T-helper 17 cell (primary cell): ENCODE results near the gene SECISBP2. TPM values are rescaled to one million over a fixed set of nuclear protein-coding genes. Genes with fewer than 3 reads are reported as not detected.

Experiments
- ATAC-seq: fragments of 150-1000 bp; cut with Tn5 transposase; 2 replicates; pipeline ENCODE4 v1.10.0; 2021; ENCODE audit warnings: mild to moderate bottlenecking, moderate library complexity
- DNase-seq, 3 donors: peaks; one replicate each; pipeline versions ENCODE4 v3.0.0 to v3.0.0-alpha.2; 2020 to 2021
- H3K9me3 ChIP-seq: one replicate; pipeline ENCODE4 v1.7.0; 2013; ENCODE audit warnings: low read length, mild to moderate bottlenecking; ENCODE audit not compliant: control insufficient read depth, poor library complexity, severe bottlenecking
- H3K27ac Mint-ChIP-seq: one replicate; pipeline ENCODE4 v1.8.0; 2022; ENCODE audit warnings: mild to moderate bottlenecking, moderate library complexity, mixed read lengths
- H3K27me3 Mint-ChIP-seq: one replicate; pipeline ENCODE4 v1.8.0; 2022; ENCODE audit warnings: mixed read lengths
- H3K36me3 Mint-ChIP-seq: one replicate; pipeline ENCODE4 v1.8.0; 2022; ENCODE audit warnings: low read depth, mixed read lengths
- H3K4me1 Mint-ChIP-seq: one replicate; pipeline ENCODE4 v1.8.0; 2022; ENCODE audit warnings: mild to moderate bottlenecking, mixed read lengths
- H3K4me3 Mint-ChIP-seq: one replicate; pipeline ENCODE4 v1.8.0; 2022; ENCODE audit warnings: mild to moderate bottlenecking, moderate library complexity, mixed read lengths
- total RNA-seq, 4 donors: library from RNA in 2 of 4; stranded (reverse) in 2 of 4; gene quantifications; one replicate each; pipeline ENCODE4 v1.2.3 and lab custom pipeline; 2022 to 2026

SECISBP2 gene
- total RNA-seq, 2 donors from 2014 or later: 106 to 115 TPM

GRCh38 chr9:89388084-89388867 is 70.0 kb downstream of the SECISBP2 start:
- ATAC-seq: peak; percentile 27
- Mint-ChIP-seq H3K27me3 (no peaks in the 10 kb centered on the region), H3K27ac (peak overlapping the region; percentile 4), H3K36me3 (no peaks in the 10 kb centered on the region), H3K4me3 (no peak overlapping the region), H3K4me1 (peaks cover 2% of the 10 kb centered on the region)
- H3K9me3 ChIP-seq: no peaks in the 10 kb centered on the region
- DNase-seq: no peak

- no peaks in the 10 kb centered on the region for H3K9me3 ChIP-seq
- no peak for DNase-seq
- Mint-ChIP-seq H3K4me1 (peaks cover 4% of the 10 kb centered on the region), H3K27me3 (no peaks in the 10 kb centered on the region), H3K36me3 (peaks cover under 1% of the 10 kb centered on the region), H3K4me3 (no peak overlapping the region), H3K27ac (peak overlapping the region; percentile 4)
- ATAC-seq: no peak
Measured at GRCh38 chr9:89388868-89389177, 70.5 kb downstream of the SECISBP2 start.

DNA sequence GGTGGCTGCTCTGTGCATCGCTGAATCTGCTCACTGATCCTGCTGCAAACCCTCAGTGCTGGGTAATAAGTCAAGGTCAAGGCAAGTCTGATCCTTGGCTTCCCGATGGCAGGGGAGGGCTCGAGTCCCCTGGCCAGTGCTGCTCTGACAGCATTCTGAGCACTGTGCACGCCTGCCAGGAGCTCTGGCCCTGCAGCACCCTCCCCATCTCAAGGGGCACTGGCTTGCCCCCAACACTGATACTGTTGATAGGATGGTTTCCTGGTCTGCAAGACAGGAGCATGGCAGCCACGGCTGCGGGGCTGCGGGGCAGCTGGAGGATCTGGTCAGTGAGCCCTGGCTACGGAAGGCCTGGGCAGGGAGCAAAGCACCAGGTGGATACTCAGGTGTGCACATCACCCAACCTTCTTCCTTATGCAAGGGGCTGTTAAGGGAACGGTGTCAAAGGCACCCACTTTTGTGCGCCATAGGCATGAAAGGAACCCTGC is 71.8 kb downstream of the SECISBP2 start:
- Mint-ChIP-seq H3K4me3 (peak overlapping the region; percentile 49), H3K27ac (peak overlapping the region; percentile 3), H3K36me3 (peaks cover 6% of the 10 kb centered on the region), H3K4me1 (peaks cover 7% of the 10 kb centered on the region), H3K27me3 (no peaks in the 10 kb centered on the region)
- DNase-seq: no peak
- H3K9me3 ChIP-seq: no peaks in the 10 kb centered on the region
- no peak for ATAC-seq

- peaks cover 6% of the 10 kb centered on the region for H3K36me3 Mint-ChIP-seq
- no peaks in the 10 kb centered on the region for H3K9me3 ChIP-seq
- H3K27ac Mint-ChIP-seq: no peak overlapping the region
- ATAC-seq (no peak), DNase-seq (no peak)
- H3K4me1 Mint-ChIP-seq: peaks cover 7% of the 10 kb centered on the region
- no peaks in the 10 kb centered on the region for H3K27me3 Mint-ChIP-seq
- H3K4me3 Mint-ChIP-seq: peak overlapping the region; percentile 49
Measured at GRCh38 chr9:89390578-89391116, 72.3 kb downstream of the SECISBP2 start.

- ATAC-seq: no peak
- Mint-ChIP-seq H3K27me3 (no peaks in the 10 kb centered on the region), H3K36me3 (peaks cover 6% of the 10 kb centered on the region), H3K4me3 (no peak overlapping the region), H3K4me1 (peaks cover 7% of the 10 kb centered on the region), H3K27ac (no peak overlapping the region)
- no peak for DNase-seq
- H3K9me3 ChIP-seq: no peaks in the 10 kb centered on the region
Measured at GRCh38 chr9:89391585-89391984, 73.3 kb downstream of the SECISBP2 start.

GRCh38 chr9:89394412-89394811 is 76.1 kb downstream of the SECISBP2 start:
- H3K4me3 Mint-ChIP-seq: peak overlapping the region; percentile 19
- peak overlapping the region; percentile 29 for H3K27ac Mint-ChIP-seq
- no peaks in the 10 kb centered on the region for H3K27me3 Mint-ChIP-seq
- H3K36me3 Mint-ChIP-seq: peaks cover 6% of the 10 kb centered on the region
- H3K4me1 Mint-ChIP-seq: peaks cover 8% of the 10 kb centered on the region
- H3K9me3 ChIP-seq: no peaks in the 10 kb centered on the region
- ATAC-seq (no peak), DNase-seq (no peak)

- ATAC-seq (no peak), DNase-seq (no peak)
- no peaks in the 10 kb centered on the region for H3K9me3 ChIP-seq
- Mint-ChIP-seq H3K36me3 (peaks cover 6% of the 10 kb centered on the region), H3K4me3 (peak overlapping the region; percentile 19), H3K4me1 (peaks cover 18% of the 10 kb centered on the region), H3K27me3 (no peaks in the 10 kb centered on the region), H3K27ac (no peak overlapping the region)
Measured at GRCh38 chr9:89395931-89396710, 77.8 kb downstream of the SECISBP2 start.

DNA sequence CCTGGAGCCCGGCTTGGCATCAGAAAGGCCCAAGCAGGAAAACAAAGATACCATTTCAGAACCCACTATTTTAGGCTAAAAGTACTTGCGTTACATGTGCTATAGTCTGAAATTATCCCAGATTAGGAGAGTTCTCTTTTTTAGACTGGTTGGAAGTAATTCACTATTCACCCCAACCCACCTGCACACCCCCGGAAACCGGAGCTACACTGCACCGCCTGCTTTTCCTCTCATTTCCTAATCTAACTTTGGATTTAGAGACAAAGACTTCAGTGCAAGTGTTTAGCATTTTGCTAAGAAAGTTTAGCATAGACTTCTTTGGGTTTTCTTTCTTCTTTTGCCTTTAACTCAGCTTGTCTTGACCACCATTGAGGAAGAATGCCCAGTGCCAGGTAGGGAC is 79.2 kb downstream of the SECISBP2 start:
- peaks cover 6% of the 10 kb centered on the region for H3K36me3 Mint-ChIP-seq
- H3K4me3 Mint-ChIP-seq: no peak overlapping the region
- peaks cover 20% of the 10 kb centered on the region for H3K4me1 Mint-ChIP-seq
- no peaks in the 10 kb centered on the region for H3K27me3 Mint-ChIP-seq
- H3K27ac Mint-ChIP-seq: peak overlapping the region; percentile 56
- DNase-seq (no peak), ATAC-seq (no peak)
- no peaks in the 10 kb centered on the region for H3K9me3 ChIP-seq

- H3K4me1 Mint-ChIP-seq: peaks cover 23% of the 10 kb centered on the region
- no peak for DNase-seq
- H3K27ac Mint-ChIP-seq: no peak overlapping the region
- no peak for ATAC-seq
- H3K9me3 ChIP-seq: no peaks in the 10 kb centered on the region
- H3K36me3 Mint-ChIP-seq: peaks cover 6% of the 10 kb centered on the region
- no peaks in the 10 kb centered on the region for H3K27me3 Mint-ChIP-seq
- H3K4me3 Mint-ChIP-seq: no peak overlapping the region
Measured at GRCh38 chr9:89398621-89399020, 80.3 kb downstream of the SECISBP2 start.

GRCh38 chr9:89400403-89401116 is 82.3 kb downstream of the SECISBP2 start:
- H3K9me3 ChIP-seq: no peaks in the 10 kb centered on the region
- Mint-ChIP-seq H3K4me1 (peaks cover 17% of the 10 kb centered on the region), H3K4me3 (no peak overlapping the region), H3K36me3 (no peaks in the 10 kb centered on the region), H3K27me3 (no peaks in the 10 kb centered on the region), H3K27ac (peak overlapping the region; percentile 41)
- DNase-seq (no peak), ATAC-seq (peak; percentile 67)

DNA sequence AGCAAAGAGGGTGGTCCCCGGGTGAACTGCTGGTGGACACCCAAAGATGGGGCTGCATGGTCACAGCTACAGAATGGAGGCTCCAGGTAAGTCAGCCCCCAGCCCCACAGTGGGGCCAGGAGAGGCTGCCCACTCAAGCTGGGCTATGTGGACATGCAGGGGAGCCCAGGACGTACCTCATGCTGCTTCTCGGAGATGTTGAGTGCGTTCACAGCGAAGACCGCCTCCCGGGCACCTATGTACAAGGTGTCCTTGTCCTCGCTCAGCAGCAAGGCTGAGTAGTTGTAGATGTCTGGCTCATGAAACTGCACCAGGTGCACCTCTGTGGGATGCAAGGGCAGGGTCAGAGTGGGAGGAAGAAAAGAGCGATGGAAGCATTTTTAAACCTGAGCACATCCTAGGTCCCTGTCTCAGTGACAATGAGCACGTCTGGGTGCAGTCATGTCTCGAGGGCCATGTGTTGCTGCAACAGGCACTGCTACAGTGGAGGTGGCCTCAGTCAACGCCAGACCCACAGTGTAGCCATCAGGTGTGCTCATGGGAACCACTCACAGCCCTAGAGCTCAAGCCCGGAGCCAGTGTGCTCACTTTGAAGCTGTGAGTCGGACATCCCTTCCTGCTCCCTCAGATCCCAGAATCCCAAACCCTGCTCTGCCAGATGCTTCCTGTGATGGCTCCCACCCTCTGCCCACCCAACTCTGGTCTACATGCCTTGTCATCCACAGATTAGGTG is 84.6 kb downstream of the SECISBP2 start:
- no peak for DNase-seq
- Mint-ChIP-seq H3K4me1 (peaks cover 35% of the 10 kb centered on the region), H3K27me3 (no peaks in the 10 kb centered on the region), H3K4me3 (no peak overlapping the region), H3K36me3 (peaks cover 3% of the 10 kb centered on the region), H3K27ac (no peak overlapping the region)
- no peaks in the 10 kb centered on the region for H3K9me3 ChIP-seq
- no peak for ATAC-seq

DNA sequence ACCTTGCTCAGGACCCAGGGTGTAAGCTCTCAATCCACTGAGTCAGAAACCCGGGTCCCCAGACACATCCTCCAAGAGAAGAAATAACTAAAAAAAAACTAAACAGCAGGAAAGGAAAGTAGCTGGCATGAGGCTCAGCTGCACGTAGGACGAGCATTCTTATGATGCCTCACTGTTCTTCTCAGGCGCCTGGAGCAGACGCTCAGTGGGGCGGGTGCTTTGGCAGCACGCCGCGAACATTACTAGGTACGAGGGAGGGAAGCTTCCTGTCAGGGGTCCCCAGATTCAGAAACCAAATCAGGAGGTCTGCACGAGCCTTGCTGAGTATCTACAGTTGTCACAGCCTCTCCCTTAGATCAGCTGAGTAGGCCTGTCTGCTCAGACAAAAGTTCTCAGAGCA is 85.8 kb downstream of the SECISBP2 start:
- H3K27me3 Mint-ChIP-seq: no peaks in the 10 kb centered on the region
- peaks cover 45% of the 10 kb centered on the region for H3K4me1 Mint-ChIP-seq
- DNase-seq: no peak
- no peak overlapping the region for H3K4me3 Mint-ChIP-seq
- no peaks in the 10 kb centered on the region for H3K9me3 ChIP-seq
- H3K36me3 Mint-ChIP-seq: peaks cover 3% of the 10 kb centered on the region
- ATAC-seq: no peak
- peak overlapping the region; percentile 78 for H3K27ac Mint-ChIP-seq
